Astrocyte of the hippocampus (primary cell): Measurements from ENCODE around the gene PLXNB2.
A peak's percentile ranks its signal among the peaks of the same experiment; 100 is the strongest.

ENCODE experiments used
- DNase-seq: peaks from one replicate; pipeline ENCODE4 v3.0.0; 2011; ENCODE audit warnings: low read depth, low spot score

The PLXNB2 gene

DNA sequence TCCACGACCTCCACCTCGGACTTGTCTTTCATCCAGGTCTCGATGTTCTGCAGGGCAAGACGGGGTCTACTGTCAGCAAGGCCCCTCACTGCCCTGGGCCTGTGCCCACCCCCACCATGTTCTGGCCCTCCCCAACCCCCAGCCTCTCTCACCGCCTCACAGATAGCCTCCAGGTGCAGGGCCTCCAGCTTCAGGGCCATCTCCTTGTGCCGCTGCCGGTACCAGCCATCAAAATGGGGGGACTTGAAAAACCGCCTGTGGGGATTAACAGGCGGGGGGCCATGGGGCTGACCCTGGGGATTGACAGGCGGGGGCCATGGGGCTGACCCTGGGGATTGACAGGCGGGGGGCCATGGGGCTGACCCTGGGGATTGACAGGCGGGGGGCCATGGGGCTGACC, 4.9 kb upstream of the PLXNB2 start:
- DNase-seq = no peak

DNA sequence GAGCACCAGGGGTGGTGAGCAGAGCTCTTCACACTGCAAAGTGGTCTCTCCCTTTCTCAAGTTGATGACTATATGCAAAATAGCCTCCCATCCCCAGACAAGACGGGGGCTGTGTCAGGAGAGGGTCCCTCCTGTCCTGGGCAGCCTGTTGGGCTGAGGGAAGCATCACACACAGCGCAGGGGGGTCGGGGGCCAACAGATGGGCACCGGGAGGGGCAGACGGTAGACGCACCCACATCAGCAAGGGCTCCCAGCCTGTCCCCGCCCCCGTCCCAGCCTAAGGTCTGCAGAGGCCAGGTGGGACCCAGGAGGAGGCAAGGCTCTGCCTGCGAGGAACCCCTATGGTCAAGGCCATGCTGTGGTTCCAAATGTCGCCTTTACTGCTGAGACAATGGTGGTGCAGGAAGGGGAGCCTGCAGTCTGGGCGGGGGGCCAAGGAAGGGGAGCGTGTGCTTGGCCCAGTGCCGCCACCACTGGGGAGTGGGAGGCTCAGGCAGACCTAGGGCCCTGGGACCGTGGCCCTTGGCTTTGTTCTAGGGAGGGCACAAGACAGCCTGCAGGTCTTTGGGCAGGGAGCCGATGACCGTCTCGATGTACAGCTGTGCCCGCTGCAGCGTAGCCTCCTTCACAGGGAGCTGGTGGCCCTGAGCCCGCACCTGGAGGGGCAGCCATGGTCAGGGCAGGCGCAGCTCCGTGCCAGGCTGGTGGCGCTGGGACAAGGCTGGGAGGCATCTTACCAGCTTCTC, 4.3 kb upstream of the PLXNB2 start:
- peak; percentile 0 for DNase-seq

DNA sequence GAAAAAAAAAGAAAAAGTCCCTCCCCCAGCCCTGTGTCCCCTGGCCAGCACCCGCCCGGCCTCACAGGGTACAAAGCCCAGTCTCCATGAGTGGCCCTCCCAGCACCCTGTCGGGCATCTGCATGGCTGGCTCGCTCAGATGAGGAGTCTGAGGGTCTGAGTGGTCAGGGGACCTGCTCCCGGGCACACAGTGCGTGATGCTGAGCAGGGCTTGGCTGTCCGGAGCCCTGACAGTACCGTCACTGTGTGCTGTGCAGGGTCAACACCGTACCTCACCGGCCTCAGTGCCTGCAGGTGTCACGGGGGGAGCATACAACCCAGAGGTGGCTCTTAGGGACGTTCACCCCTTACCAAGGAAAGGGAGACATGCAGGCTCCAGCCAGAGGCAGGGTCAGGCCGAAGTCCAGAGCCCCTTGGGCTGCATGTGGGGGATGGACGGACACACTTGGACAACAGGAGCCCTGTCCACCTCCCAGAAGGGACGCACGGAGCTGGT, 3.6 kb upstream of the PLXNB2 start:
- no peak for DNase-seq

DNA sequence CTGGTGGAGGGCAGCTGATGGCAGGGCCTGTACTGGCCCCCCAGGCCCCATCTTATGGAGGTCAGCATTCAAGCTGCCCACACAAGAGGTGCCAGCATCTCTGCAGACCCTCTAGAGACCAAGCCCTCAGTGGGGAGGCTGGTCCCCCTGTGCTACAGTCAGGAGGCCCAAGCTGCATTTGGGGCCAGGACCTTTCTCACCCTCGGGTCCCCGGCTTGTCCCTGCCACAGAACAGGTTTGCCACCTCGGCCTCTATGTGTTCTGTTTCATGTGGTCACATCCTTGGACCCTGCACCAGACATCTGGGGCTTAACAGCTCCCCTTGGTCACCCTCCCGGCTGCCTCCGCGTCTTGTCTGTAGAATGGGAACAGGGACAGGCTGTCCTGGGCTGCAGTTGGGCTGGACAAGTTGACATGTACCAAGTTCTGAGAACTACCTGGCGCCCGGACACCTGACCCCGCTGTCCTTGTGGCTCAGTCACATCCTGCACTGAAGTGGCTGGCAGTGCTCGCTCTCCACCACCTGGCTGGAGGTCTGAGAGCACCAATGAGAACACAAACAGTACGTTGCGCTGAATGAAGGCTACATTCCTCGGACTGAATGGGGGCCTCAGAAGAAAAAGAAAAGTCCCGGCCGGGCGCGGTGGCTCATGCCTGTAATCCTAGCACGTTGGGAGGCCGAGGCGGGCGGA, 2.7 kb upstream of the PLXNB2 start:
- DNase-seq = no peak

DNA sequence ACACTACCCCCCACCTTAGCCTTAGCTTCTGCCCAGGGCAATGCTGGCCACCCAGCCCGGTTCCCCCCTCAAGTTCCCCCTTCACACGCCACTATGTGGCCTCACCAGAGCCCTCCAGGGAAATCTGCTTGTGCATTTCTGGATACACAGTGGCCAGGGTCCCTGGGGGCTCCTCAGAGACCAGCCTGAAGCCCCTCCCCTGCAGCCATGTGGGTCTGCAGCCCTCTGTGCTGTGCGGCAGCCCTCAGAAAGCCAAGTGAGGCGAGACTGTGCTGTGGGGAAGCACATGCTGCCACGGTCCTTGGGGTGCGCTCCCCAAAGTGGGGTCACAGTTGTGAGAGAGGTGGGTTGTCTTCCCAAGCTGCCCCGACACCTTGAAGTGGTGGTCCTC, 2.1 kb upstream of the PLXNB2 start:
- no peak for DNase-seq

DNA sequence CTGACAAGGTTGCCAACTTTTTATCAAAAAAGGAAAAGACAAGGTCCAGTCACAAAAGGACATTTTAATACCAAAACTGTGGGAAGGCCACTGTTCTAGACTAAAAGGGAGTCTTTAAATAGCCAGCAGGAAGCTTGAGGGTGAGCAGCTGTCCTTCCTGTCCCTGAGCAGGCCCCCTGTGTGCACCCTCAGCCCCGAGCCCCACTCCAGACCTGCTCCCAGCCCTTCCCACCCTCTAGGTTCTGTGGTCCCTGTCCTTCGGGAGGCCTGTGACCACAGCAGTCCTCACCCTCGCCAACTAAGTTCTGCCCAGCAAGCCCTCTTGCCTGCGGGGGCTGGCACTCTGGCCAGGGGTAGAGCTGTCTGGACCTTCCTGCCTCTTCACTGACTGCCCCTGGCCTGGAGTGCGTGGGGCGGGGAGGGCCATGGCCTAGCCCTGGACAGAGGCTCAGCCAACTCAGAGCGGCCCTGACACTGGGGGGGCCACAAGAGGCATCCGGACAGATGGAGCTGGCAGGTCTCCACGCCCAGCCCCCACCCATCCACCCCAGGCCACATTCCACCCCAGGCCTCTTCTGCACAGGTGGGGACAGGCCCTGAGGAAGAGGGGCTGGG, 1.6 kb upstream of the PLXNB2 start:
- no peak for DNase-seq

DNA sequence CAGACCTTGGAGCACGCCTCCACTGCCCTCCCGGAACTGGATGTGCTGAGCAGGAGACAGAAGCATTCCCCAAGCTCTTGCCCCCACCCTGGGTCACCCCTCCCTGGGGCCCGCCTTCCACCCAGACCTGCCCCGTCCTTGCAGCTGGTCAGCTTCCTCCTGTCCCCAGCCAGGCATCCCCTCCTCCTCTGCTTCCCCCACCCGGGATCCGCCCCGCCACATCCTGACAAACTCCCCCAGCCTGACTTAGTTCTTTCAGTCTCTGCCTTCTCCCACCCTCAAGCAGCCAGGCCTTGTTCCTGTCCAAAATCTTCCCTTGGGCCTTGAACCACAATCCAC, 1.1 kb upstream of the PLXNB2 start:
- no peak for DNase-seq

DNA sequence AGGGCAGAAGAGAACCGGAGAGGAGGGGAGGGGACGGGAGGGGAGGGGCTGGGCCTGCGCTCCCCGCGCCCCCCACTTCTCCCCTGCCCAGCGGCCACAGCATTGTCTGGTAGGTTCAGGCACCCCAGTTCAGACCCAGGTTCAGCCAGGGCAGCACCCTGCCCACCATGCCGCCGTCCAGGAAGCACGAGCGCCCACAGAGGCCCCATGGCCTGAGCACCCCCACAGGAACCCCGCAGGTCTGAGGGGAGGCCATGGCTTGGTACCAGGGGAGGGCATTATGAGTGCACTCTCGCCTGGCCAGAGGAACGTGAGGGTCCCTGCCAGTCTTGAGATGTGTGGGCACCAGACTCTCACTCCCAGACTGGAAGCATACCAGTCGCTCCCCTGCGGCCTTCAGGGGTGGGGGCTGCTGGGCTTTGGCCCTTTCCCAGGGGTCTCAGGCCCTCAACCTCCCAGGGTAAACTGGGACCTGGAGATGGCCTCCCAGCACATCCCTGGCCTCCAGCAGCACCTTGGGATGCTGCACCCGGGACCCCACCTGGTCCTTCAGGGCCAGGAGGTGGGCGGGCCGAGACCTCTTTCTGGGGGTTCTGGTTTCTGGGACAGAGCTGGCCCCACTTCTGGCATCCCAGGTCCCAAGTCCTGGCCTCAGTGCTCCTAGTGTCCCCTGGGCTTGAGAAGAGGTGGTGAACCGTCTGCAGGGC, 597 bp upstream of the PLXNB2 start:
- DNase-seq = no peak

DNA sequence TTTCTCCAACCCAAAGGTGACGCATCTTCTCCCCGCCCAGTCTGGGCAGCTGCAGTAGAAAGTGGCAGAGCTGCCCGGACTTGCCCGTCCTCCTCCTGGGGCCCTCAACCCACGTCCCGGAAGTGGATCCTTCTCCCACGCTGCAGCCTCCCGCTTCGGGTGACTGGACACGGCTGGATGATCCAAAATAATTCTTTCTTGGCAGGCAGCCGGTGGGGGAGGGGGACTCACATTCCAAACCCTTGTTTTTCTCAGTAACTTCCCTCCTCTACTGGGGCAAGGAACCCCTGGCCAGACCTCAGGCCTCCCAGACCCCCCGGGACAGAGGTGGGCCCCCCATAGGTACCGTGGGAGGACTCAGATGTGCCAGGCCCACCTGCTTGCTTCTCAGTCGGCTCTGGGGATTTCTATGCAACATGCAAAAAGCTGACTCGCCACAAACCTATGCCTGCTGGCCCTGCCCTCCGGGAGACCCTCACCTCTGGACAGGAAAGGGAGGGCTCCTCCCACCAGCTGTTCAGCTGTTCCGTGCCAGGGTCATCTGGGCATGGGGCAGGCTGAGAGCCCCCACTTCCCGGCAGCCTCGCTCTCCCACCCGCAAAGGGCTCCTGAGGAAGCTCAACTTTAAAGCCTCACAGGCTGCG, 1.4 kb downstream of the PLXNB2 start:
- peak; percentile 94 for DNase-seq

DNA sequence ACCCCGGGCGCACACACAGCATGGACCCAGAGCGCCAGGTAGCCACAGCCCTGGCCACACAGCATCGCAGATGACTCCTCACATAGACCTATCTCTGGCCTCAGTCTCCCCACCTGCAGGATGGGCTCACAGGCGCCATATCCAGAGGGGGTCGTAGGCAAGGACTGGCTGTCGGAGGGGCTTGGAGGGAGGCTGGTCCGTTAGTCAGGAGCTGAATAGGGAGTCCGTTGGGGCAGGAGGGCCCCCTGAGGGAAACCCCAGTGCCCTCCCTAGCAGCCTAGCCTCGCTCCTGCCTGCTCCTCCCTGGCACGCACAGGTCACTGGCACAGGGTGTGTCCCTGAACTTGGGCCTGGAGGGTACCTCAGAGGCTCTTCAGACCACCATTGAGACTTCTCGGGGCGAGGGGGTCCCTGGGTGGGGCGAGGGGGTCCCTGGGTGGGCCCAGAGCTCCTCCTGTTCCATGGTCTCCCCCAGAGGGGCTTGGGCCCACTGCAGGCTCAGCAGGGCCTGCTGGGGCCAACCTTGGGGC, 2.0 kb downstream of the PLXNB2 start:
- DNase-seq = no peak

DNA sequence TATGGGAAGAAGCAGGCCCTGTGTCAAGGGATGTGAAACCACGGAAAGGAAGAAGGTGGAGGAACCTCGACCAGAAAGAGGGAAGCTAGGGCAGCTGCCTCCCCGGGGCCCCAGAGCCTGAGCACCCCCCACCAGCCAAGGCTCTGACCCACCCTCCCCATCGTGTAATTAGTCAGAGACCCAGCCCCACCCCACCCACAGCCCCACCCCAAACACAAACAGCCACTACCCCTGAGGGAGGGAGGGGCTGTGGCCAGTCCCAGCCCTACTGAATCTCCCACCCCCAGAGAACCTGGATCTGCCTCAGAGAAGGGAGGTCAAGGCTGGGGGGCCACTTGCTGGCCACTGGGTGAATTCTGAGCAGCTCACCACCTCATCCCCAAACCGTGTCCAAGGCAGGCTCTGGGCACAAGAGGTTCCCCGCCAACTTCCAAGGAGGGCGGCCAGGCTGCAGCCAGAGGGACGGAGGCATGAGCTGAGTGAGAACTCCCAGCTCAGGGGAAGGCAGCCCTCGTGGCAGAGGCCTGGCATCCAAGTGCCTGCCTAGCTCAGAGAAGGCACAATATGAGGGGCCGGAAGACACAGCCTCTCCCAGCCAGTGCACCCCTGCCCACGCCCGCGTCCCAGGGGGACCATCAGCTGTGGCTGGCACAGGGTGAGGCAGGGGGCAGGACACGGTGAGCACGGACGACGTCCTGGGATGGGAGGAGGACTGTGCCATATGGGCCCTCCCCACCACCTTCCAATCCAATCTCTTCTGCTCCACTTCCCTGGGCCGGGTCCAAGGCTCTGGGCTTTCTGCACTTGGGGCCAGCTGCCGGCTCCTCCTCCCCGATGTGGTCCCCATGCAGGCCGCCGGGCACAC, 2.7 kb downstream of the PLXNB2 start:
- DNase-seq = peak; percentile 78

DNA sequence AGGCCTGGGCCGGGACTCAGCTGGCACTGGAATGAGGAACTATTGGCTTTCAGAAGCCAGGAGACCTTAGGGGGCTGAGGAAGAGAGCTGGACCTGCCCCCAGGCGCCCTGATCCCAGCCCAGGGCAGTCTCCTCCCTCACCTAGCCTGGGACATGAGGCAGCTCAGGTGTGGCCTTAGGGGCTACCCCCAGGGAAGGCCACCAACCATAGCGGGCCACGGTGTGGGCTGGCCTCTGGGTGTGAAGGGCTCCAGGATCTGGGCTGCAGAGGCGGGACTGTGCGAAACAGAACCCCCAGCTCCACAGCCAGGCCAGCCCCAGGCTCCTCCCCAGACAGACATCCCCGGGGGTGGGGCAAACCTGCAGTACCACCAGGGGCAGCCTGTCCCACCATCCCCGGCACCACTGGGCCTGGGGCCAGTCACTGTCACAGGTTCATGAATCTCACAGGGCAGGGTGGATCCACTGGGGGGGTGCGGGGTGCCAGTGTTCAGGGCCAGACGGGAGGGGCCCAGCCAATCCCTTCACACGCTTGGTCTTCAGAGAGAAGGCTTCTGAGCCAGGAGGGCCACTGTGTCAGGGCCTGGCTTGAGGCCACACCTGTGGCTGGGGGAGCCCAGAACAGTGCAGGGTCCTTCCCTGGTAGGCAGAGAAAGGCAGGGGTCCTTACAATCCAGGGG, 3.5 kb downstream of the PLXNB2 start:
- peak; percentile 45 for DNase-seq

DNA sequence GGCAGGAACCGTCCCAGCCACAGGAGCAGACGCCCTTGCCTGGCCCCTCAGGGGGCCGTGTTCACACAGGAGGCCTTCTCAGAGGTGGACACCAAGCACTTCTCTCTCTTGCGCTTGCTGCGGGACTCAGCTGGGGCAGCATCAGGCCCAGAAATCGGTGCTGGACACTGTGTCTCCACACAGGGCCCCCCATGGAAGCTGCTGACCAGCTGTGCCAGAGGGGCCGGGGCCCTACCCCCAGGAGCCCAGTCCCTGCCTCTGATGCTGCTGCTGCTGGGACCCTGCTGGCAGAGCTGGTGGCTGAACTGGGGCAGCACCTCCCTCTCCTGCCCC, 4.0 kb downstream of the PLXNB2 start:
- no peak for DNase-seq

DNA sequence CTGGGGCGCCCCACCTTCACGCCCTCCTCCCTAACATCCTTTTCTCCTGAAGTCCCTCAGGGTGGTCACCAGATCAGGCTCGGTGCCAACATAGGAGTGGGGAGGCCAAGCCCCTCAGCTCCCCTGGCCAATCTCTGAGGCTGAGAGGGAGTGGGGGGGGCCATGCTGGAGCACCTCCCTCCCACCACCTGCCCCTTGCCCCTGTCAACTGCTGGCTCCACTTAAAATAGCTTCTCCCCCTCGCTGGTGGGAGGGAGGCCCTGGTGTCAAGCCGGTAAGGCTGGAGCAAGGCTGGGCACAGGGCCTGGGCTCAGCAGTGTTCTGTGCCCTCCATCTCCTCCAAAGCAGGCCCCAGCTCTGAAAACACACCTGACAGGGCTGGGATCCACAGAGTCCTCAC, 4.9 kb downstream of the PLXNB2 start:
- peak; percentile 23 for DNase-seq

DNA sequence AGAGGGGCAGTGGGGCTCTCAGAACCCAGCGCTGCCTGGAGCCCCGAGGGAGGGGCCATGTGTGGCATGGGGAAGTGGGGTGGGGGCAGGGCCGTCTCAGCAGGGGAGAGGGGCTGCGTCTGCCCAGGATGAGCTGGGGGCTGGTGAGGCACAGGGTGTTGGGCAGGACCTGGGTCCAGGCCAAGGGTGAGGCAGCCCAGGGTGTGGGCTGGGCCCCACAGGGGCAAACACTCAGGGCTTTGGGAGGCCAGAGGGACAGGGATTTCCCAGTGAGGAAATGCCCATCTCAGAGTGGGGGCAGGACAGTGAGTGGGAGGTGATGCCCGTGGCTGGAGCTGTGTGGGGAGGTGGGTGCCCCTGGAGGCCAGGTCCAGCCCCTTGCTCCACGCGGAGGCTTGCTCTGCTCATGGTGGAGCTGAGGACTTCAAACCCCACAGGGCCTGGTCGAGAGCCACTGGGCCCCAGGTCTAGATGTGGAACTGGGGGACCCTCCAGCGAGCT, 5.4 kb downstream of the PLXNB2 start:
- peak; percentile 45 for DNase-seq

DNA sequence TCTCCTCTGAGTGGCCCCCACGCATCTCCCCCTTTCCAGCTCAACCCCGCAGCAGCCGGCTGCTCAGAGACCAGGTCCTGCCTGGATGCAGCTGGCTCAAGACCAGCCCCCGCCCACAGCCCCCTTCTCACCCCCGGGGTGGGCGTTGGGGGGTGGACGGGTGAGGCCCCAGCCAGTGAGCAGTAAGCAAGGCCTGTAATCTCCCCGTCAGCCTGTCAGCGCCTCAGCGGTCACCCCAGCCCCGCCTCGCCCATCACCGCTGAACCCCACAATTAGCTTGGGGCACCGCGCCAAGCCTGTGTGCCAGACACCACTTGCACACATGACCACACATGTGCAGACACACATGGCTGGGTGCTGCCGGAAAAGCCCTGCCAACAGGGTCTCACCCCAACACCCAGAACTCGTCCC, 5.9 kb downstream of the PLXNB2 start:
- peak; percentile 35 for DNase-seq

DNA sequence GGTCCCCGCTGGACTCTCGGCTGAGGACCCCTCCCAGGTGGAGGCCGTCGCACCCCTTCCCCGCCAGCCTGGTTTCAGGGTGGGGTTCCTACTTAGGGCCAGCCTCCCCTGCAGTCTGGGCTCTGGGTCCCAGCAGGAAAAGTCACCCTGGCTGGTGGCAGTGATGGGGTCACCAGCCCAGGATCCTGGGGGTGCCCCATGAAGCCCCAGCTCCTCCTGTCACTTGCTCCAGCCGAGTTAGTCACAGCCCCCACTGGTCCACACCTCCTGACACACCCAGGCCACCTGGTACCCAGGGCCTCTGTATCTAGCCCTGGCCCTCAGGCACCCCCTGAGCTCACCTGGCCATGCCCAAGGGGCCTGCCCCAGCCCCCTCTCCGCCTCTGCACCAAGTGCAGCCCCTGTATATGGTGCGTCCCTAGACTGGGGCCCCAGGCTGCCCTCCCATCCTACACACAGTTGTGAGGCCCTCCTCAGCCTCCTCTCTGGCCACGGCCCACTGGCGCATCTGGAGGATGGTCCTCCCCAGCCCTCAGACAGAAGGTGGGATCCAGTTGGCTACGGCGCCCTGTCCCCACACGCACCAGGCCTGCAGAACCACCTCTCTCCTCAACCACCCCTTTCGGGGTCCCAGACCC, 6.7 kb downstream of the PLXNB2 start:
- DNase-seq = no peak

DNA sequence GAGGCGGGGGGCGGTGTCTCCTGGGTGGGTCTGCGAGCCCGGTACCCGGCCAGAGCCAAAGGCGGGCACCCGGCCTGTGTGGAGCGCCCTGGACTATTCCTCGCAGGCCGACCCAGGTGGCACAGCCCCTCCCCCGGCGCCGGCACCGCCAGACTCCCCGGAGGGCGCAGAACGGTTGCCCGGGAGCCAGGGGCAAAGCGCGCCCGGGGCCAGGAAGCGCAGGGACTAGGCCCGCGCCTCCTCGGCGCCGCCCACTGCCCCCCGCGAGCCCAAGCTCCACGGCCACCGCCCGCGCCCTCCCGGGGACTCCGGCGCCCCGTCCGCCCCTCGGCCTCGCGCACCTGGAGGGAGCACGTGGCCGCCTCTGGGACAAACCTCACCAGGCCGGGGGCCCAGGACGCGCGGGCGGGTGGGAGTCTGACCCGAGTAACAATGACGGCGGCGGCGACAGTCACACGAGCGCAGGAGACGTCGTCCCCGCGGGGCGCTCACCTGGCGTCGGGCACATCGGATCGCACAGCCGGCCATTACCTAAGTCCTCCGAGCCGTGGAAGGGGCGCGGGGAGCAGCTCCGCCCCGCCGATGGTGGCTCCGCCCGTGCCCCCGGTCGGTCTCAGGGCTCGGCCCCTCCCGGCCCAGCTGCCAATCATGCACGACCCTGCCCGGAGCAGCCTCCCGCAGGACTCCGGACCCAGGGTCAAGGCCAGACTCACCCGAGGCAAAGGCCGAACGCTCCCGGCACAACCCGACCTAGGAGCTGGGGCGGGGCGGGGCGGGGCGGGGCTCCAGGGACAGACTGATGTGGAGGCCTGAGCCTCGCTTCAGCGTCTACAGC, 7.4 kb downstream of the PLXNB2 start:
- no peak for DNase-seq
